ENCODE data around the gene APMAP.
A peak's percentile ranks its signal among the peaks of the same experiment; 100 is the strongest.

Gene APMAP

DNA sequence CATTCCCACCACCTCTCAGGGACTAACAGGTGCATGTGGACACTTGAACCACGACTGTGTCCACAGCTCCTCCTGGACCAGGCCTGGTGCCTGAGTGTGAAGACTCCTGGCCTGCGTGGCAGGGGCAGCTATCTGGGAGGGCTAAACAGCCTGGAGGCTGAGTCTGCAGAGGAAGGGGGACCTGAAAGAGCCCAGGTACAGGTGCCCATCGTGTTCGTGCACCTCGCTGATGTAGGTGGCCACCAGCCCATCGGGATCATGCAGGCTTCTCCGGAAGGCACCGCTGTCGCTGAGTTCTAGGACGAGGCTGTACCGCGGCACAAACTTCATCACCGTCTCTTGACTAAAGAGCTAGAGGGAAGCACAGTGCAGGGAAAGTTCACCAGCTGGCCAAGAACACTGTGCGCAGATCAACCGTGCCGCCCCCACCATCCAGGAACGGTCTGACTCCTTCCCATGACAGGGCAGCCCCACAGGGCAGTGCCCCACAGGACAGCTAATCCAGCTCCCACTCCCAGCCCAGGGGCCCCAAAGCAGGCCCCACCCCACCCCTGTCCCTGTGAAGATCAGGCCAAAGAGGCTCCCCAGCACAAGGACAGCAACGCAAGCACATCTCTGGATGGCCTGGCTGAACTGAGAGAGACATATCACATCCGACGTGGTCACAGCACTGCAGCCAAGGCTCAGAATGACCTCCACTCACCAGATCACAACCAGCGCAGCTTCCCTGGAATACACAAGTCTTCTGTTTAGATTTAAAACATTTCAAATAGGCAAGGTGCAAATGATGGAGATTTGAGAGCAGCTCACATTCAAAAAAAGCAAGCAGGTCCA lies 28.7 kb downstream of the APMAP start:
- DNase-seq, result no peak

DNA sequence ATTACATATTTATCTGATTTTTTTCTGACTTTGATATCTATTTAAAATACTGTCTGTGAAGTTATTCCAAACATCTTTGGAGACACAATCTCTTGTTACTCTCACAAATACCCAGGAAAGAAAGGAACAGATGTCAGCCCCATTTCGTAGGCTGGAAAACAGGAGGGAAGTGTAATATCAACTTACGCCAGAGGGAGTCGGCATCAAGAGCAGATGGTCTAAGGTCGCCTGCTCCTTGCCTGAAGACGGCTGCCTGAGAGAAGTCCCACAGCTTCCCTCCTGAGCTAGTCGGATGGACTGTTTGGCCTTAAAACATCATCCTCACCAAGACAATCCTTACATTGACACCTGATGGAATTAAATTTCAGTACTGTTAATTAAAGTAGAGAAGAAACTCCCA lies 30.0 kb downstream of the APMAP start:
- no peak for DNase-seq

GRCh38 chr20:24962182-24962492 lies 30.4 kb downstream of the APMAP start:
- no peak for DNase-seq

GRCh38 chr20:24961384-24962181 lies 31.0 kb downstream of the APMAP start:
- DNase-seq, result peak; percentile 54

- DNase-seq, result peak; percentile 82
These were observed 31.7 kb downstream of the APMAP start for GRCh38 chr20:24960861-24961260.

- DNase-seq, result peak; percentile 64
These were observed 32.2 kb downstream of the APMAP start for GRCh38 chr20:24960302-24960801.

GRCh38 chr20:24959591-24960301 lies 32.8 kb downstream of the APMAP start:
- no peak for DNase-seq

DNA sequence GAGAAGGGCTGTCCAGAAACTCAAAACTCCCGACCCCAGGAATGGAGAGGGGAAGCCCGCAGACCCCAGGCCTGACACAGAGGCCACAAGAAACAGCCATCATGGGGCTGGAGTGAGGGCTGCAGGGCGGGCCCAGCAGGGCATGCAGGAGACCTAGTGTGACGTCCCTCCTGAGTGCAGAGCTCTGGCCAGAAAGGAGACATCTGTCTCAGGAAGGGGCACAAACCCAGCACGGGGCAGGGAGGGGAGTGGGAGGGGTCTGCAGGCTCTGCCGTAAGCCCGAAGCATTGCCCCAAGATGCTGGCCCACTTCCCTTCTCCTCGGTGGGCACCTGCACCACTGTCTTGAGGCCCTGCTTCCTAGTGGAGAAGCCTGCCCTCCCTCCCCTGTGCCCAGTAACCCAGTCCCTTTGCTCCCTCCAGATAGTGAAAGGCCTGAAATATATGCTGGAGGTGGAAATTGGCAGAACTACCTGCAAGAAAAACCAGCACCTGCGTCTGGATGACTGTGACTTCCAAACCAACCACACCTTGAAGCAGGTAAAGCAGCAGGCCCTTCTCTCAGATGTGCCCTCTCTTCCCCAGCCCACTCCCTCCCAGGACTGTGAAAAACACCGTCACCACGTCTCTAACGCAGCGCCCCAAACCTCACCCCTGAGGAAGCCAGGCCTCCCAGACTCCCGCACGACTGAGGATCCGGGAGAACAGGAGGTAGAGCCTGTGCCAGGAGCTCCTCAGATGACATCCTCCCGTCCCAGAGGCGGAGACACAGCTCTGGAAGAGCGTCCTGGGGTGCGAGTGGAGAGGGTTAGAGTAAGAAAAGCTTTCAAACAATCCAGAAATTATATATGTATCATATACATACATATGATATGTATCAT lies 33.8 kb downstream of the APMAP start:
- DNase-seq, result no peak

GRCh38 chr20:24957326-24958016 lies 35.1 kb downstream of the APMAP start:
- no peak for DNase-seq

GRCh38 chr20:24956001-24956841 lies 36.3 kb downstream of the APMAP start:
- DNase-seq, result no peak

DNA sequence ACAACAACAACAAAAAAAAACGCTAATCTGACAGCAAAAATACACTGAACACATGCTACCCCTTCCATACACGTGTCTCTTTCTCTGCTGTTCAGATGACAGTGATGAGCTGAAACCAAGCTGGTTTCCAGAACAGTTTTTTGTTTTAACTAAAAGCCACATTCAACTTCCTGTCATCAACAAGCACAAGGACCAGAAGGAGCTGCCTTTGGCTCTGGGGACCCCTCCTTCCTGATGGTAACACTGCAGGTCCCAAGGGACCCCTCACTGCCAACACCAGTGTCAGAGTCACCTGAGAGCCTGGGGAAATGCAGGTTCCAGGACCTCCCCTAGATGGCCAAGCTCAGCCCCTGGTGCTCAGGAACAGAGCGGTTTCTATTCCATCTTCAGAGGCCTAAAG lies 37.5 kb downstream of the APMAP start:
- no peak for DNase-seq

DNA sequence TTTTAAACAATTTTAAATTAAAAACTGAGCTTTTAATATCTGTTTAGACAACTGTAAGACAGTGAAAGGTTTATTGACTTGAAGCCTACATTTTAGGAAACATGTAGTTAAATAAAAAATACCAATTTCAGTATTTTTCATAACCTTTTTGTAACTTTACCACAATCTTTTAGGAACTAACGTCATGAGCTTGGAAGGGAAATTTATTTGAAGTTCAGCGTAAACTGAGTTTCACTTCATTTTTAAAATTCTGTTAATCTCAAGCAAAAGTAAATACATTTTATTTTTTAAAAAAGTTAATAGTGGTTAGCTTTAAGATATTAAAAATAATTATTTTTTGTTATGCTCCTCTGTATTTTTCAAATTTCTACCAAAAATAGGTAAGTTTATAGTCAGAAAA lies 38.0 kb downstream of the APMAP start:
- DNase-seq, result no peak

- DNase-seq, result no peak
These were observed 38.4 kb downstream of the APMAP start for GRCh38 chr20:24954151-24954550.

DNA sequence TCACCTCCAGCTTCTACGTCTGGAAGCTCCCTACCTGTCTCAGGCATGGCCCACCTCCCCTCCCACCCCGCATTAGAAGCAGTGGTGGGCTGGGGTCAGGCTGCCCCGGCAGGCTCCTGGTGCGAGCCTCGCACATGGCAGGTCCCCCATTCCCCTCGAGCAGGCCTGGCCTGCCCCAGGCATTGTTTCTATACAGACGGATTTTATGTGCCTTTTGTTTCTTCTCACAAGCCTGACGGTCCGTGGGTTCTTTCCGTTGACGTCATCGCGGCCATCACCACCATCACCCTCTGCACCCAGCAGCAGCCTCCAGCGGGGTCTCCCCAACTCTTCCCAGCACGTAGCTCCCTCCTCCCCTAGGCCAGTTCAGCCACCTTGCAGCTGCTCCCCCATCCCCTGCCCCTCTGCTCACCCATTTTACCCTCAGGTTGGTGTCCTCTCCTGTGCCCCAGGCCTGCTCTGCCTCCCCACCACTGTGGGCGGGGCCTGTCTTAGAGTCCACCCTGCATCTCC lies 38.9 kb downstream of the APMAP start:
- no peak for DNase-seq

- DNase-seq, result no peak
These were observed 39.4 kb downstream of the APMAP start for GRCh38 chr20:24953209-24953575.

DNA sequence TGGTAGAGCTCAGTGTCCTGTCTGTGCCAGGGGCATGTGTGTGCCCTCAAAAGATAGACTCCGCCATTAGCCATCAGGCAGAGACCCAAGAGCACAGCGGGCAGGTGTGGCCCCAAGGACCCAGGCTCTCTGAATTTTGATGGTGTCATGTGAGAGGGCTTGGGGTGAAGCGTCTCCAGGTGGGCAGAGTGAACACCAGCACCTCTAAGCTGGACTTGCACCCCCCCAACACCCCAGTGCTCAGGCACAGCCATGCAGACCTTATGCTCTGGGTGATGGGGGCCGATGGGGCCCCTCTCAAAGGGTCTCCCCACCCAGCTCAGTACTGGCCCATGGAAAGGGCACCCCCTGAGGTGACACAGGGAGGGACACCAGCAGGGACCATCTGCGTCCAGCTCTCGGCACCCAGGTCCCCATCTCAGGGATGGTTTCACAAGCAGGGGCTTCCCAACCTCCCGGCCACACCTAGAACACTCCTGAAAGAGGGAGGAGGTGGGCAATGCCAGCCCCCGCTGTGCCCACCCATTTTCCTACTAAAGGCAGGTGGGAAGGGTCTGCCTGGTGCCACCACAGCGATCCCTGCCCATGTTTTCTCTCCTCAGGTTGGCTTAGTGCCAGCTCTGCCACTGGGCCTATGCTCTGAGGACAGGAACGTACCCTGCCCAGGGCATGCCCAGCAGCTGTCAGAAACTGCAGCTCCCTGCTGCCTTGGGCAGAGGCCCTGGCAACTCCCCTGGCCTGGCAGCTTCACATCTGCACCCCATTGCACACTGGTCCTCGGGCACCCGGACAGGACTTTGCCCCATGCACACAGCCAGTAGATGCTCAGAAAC lies 40.0 kb downstream of the APMAP start:
- DNase-seq, result no peak

- DNase-seq, result no peak
These were observed 40.9 kb downstream of the APMAP start for GRCh38 chr20:24951536-24952083.

- no peak for DNase-seq
These were observed 41.6 kb downstream of the APMAP start for GRCh38 chr20:24950836-24951525.
